GM12874 (cell line): Measurements from ENCODE around the gene CASP8.

Experiments used
- TF ChIP-seq, protein P1 (sequence below): IDR thresholded peaks from 2 replicates; pipeline ENCODE4 v1.5.1; 2011; ENCODE audit warnings: low read depth, mild to moderate bottlenecking, control low read depth, low read length, moderate library complexity; ENCODE audit not compliant: insufficient read depth

CASP8 gene

DNA sequence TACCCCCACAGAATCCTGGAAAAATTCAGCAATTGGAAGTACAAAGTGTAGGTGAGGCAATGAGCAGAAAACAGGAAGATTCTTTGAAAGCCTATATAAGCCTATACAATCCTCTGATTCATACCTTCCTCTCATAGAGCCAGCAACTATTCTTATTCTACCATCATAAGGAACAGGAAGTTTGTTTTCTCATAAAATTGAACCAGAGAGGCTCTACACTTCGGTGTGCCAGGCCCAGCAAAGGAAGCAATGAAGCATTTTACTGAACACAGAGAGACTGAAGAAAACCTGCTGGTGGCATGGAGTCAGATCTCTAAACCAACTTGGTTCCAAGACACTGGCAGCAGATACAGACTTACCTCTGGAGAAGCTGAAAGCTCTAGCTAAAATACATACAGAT lies 18.7 kb downstream of the CASP8 start:
- TF ChIP-seq, protein P1, sequence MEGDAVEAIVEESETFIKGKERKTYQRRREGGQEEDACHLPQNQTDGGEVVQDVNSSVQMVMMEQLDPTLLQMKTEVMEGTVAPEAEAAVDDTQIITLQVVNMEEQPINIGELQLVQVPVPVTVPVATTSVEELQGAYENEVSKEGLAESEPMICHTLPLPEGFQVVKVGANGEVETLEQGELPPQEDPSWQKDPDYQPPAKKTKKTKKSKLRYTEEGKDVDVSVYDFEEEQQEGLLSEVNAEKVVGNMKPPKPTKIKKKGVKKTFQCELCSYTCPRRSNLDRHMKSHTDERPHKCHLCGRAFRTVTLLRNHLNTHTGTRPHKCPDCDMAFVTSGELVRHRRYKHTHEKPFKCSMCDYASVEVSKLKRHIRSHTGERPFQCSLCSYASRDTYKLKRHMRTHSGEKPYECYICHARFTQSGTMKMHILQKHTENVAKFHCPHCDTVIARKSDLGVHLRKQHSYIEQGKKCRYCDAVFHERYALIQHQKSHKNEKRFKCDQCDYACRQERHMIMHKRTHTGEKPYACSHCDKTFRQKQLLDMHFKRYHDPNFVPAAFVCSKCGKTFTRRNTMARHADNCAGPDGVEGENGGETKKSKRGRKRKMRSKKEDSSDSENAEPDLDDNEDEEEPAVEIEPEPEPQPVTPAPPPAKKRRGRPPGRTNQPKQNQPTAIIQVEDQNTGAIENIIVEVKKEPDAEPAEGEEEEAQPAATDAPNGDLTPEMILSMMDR, result no peak

DNA sequence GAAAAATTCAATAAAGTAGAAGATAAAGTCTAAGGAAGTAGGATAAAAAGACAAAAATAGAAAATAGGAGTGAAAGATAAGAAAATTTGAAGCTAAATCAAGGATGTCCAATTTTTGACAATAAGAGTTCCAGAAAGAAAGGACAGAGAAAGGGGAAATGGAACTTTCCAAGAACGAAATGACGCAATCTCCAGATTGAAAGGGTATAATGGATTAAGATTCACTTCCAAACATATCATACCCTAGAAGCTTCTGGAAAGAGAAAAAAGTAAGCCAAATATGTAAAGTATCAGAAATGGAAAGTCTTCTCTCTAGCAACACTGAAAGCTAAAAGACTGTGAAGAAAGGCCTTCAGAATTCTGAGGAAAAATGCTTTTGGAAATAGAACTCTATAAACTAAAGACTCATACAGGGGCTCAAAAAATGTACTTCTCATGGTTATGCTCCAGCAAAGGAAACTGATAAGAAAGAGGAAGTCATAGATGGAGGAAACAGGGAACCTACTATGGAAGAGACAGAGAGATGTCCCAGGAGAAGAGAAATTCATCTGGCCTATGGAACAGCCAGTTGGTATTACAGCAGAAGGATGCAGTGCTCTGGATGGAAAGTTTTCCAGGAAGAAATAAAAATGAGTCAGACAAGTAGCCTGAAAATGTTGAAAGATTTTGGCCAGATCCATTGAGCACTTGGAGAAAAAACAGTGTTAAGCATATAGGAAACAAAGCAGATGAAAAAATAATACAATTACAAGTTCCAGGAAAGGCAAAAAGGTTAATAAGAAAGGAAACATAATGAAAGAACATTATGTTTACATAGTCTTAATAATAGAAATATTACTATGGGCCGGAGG lies 20.1 kb downstream of the CASP8 start:
- TF ChIP-seq, protein P1, result no peak

DNA sequence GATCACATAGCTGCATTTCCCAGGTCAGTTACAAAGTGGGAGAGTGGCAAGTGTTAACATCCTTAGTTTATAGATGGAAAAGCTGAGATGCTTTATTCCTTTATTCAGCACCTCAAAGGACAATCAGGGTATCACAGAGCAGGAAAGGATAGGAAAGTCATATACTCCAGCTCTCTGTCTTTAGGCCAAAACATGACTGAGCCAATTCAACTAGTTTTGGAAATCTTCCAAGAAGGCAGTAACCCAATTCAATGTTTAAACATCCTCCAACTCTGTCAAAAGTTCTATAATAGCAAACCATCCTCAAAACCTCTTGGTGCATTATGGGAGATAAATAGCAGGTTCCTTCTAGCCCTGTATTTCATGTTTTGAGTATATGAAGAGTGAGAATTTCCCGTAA lies 25.2 kb downstream of the CASP8 start:
- TF ChIP-seq, protein P1, result no peak

DNA sequence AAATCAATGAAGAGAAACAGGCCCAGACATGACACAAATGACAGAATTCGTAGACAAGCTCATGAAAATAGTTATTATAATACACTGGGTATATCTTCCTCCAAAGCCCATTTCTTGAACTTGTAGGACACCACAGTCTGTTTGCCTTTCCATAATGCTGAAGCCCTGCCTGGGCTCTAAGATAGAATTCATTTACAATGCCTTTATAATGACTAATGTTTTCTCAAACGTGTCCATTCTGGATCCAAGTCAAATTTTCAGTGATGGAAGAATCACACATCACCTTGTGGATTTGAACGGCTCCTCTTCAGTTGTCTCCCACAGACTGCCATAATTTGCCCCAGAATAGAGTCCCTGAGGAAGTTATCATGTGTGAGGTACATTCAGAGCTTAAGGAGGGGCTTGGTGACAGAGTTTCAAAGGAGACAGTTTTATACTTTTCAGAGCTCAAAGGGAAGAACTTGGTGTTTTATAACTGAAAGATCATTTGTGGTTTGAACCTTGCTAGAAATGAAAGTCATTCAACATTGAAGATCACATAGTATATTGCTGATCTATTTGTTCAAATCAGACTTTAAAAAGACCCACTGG lies 38.2 kb downstream of the CASP8 start:
- TF ChIP-seq, protein P1, result no peak

DNA sequence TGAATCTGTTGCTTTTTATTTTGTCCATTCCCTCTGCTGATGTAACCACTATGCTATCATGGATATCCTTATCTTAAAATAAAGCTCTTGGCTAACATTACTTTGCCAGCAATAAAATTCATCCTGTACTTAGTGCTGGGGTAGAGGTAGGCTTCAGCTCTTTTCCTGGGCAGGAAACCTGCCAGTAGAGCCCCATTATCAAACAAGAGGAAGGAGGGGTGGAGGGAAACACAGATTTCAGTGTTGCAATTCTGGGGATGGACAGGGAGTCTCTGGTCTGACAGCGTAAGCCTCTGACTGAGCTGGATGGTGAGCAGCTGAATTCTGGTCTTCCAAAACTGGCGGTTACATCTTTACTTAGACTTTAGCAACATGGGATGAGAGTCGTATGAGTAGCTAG lies 47.5 kb downstream of the CASP8 start:
- TF ChIP-seq, protein P1, result no peak

DNA sequence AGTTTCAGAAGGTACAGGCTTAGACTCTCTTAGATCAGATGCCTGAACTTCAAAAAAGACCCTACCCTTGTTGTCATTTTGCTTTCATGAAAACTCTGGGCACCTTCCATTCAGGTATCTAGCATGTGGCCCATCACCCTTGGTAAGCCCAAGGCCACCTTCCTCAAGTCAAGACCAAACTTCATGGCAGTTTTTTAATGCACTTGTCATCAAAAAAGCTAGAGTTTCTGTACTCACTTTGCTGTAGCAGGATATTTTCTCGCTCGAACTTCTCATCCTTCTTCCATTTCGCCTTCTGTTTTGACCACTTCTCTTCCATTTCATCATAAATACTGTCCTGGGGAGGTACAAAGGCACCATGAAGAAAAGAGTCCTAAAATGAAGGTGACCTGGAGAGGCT lies 48.6 kb downstream of the CASP8 start:
- TF ChIP-seq, protein P1, result no peak

DNA sequence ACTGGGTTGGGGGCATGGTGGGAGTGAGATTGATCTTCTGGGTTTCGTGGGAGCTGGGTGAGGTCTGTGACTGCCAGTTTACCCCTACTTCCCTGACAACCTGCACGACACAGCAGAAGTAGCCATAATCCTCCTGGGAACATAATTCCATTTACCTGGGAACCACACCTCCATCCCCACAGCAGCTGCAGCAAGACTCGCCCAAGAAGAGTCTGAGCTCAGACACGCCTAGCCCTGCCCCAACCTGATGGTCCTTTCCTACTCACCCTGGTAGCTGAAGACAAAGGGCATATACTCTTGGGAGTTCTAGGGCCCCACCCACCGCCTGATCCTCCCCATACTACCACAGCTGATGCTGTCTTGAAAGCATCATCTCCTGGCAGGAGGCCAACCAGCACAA lies 53.0 kb downstream of the CASP8 start:
- TF ChIP-seq, protein P1, result no peak
